ENCODE results near the gene CRYL1.
A peak's percentile ranks its signal among the peaks of the same experiment; 100 is the strongest.

CRYL1 gene

GRCh38 chr13:20497006-20497775 is 28.5 kb downstream of the CRYL1 start:
- DNase-seq (ENCODE audit: insufficient read length, low spot score) = no peak
- peak; percentile 93 for FAIRE-seq

DNA sequence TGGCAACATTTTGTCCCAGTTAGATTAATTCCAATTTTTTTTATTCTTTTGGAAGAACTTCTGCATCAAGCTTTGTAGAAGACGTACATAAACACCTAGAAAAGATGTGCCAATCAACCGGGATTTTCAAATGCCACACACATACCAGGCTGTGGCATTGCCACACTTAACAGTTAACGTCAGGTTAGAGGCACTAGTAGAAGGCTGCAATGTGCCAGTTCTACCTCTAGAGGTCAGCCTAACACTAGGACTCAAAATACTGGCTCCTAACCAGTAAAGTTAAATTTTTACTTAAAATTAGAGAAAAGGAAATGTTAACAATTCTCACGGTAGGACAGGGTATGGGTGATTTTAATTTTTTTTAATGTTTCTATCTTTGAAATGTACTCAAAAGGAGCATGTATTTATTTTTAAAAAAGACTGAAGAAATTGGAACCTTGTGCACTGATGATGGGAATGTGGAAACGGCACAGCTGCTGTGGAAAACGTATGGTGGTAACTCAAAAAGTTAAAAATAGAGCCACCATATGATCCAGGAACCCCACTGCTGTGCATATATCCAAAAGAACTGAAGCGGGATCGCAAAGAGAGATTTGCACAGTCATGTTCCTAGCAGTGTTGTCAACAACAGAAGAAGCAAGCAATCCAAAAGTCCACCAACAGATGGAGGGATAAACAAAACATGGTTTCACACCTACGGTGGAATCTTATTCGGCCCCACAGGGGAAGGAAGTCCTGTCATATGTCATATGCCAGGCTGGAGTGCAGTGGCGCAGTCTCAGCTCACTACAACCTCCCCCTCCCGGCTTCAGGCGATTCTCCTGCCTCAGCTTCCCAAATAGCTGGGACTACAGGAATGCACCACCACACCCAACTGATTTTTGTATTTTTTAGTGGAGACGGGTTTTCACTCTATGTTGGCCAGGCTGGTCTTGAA is 30.3 kb downstream of the CRYL1 start:
- FAIRE-seq (peak; percentile 58), DNase-seq (ENCODE audit: insufficient read length, low spot score) (peak; percentile 35)
- TF ChIP-seq SPI1 (IDR thresholded peaks at IDR 0.05; ENCODE audit: low read depth, low read length) = no peak
- TF ChIP-seq POLR2A (IDR thresholded peaks at IDR 0.05; ENCODE audit: low read depth, low read length) = no peak
- TF ChIP-seq TAF1 (IDR thresholded peaks at IDR 0.05; ENCODE audit: low read depth, low read length) = no peak
- TF ChIP-seq POU2F2 (IDR thresholded peaks at IDR 0.05; ENCODE audit: low read depth, low read length) = no peak
- TF ChIP-seq PAX5 (IDR thresholded peaks at IDR 0.05; ENCODE audit: insufficient read depth, low read length, severe bottlenecking) = no peak
- no peak for TF ChIP-seq POLR2AphosphoS5 (IDR thresholded peaks at IDR 0.05; ENCODE audit: low read depth, low read length)

More at GRCh38 chr13:20497006-20497775, 28.5 kb downstream of the CRYL1 start:
- TF ChIP-seq POLR2A (IDR thresholded peaks at IDR 0.05; ENCODE audit: low read depth, low read length) (no peak), SPI1 (IDR thresholded peaks at IDR 0.05; ENCODE audit: low read depth, low read length) (no peak), POLR2AphosphoS5 (IDR thresholded peaks at IDR 0.05; ENCODE audit: low read depth, low read length) (no peak), POU2F2 (IDR thresholded peaks at IDR 0.05; ENCODE audit: low read depth, low read length) (no peak), TAF1 (IDR thresholded peaks at IDR 0.05; ENCODE audit: low read depth, low read length) (no peak), PAX5 (IDR thresholded peaks at IDR 0.05; ENCODE audit: insufficient read depth, low read length, severe bottlenecking) (no peak)

DNA sequence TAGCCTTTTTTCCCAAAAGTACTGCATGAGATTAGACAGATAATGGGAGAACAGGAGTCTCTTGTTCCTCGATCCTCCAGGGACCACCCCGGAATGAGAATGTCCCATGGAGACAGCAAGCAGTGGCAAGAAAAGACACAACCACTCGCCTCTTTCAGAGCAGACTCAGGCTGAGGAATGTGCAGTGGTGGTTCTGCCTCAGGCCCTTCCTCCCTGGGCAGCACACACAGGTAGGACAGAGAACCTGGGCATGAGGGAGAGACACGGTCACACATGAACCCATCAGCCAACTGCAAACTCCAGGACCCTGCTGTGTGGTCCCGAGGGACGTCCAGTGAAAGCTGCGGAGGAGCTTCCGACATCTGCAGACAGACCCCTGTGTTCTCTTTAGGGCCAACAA is 31.0 kb downstream of the CRYL1 start:
- no peak for FAIRE-seq
- DNase-seq (ENCODE audit: insufficient read length, low spot score) = no peak
- TF ChIP-seq POLR2AphosphoS5 (IDR thresholded peaks at IDR 0.05; ENCODE audit: low read depth, low read length) (no peak), SPI1 (IDR thresholded peaks at IDR 0.05; ENCODE audit: low read depth, low read length) (no peak)

DNA sequence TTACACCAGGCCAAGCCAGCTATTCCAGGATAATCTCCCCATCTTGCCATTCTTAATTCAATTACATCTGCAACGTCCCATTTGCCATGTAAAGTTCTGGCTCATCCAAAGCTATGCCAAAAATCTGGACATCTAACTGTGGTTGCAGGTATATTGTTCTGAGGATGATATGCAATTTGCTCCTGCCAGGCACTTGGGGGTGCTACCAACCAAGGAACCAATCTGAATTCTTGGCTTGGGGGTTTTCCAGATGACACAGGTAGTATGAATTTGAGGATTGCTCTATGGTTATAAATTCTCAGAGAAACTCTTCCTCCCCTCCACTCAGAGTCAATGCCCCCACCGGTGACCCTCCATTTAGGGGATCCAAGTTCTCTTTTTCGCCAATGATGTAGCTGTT is 33.0 kb downstream of the CRYL1 start:
- TF ChIP-seq POLR2A (IDR thresholded peaks at IDR 0.05; ENCODE audit: low read depth, low read length) (no peak), SPI1 (IDR thresholded peaks at IDR 0.05; ENCODE audit: low read depth, low read length) (no peak), POLR2AphosphoS5 (IDR thresholded peaks at IDR 0.05; ENCODE audit: low read depth, low read length) (no peak), PAX5 (IDR thresholded peaks at IDR 0.05; ENCODE audit: insufficient read depth, low read length, severe bottlenecking) (no peak), POU2F2 (IDR thresholded peaks at IDR 0.05; ENCODE audit: low read depth, low read length) (no peak)
- no peak for DNase-seq (ENCODE audit: insufficient read length, low spot score)
- FAIRE-seq = no peak

GRCh38 chr13:20491926-20492435 is 33.7 kb downstream of the CRYL1 start:
- TF ChIP-seq POU2F2 (IDR thresholded peaks at IDR 0.05; ENCODE audit: low read depth, low read length) (no peak), POLR2A (IDR thresholded peaks at IDR 0.05; ENCODE audit: low read depth, low read length) (no peak), TAF1 (IDR thresholded peaks at IDR 0.05; ENCODE audit: low read depth, low read length) (no peak)
- no peak for DNase-seq (ENCODE audit: insufficient read length, low spot score)
- peak; percentile 13 for FAIRE-seq

DNA sequence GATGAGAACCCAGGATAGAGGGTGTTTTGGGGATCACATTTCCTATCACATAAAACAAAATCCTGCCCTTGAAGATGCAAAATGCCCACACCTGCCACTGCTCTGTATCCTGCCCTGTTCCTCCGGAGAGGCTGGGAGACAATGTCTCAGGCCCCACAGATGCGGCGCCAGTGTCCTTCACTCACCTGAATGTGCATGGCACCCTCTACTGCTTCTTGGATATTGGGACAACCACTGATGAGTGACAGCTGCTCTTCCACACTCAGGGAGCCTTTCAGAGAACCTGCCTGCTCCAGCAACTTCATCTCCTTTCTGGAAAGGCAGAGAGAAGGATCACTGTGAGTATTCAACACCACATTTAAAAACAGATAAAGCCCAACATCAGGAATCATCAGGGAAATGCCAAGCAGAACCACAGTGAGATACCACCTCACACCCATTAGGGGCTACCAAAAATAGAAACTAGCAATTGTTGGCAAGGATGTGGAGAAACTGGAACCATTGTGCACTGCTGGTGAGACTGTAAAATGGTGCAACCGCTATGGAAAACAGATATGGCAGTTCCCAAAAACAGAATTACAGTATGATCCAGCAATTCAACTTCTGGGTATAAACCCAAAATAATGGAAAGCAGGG is 36.4 kb downstream of the CRYL1 start:
- FAIRE-seq (no peak), DNase-seq (ENCODE audit: insufficient read length, low spot score) (no peak)
- TF ChIP-seq PAX5 (IDR thresholded peaks at IDR 0.05; ENCODE audit: insufficient read depth, low read length, severe bottlenecking) (no peak), TAF1 (IDR thresholded peaks at IDR 0.05; ENCODE audit: low read depth, low read length) (no peak), POU2F2 (IDR thresholded peaks at IDR 0.05; ENCODE audit: low read depth, low read length) (no peak), POLR2A (IDR thresholded peaks at IDR 0.05; ENCODE audit: low read depth, low read length) (no peak), POLR2AphosphoS5 (IDR thresholded peaks at IDR 0.05; ENCODE audit: low read depth, low read length) (no peak), SPI1 (IDR thresholded peaks at IDR 0.05; ENCODE audit: low read depth, low read length) (no peak)

GRCh38 chr13:20487927-20488326 is 37.7 kb downstream of the CRYL1 start:
- TF ChIP-seq POLR2AphosphoS5 (IDR thresholded peaks at IDR 0.05; ENCODE audit: low read depth, low read length) (no peak), SPI1 (IDR thresholded peaks at IDR 0.05; ENCODE audit: low read depth, low read length) (no peak), TAF1 (IDR thresholded peaks at IDR 0.05; ENCODE audit: low read depth, low read length) (no peak)
- FAIRE-seq = no peak
- no peak for DNase-seq (ENCODE audit: insufficient read length, low spot score)

- TF ChIP-seq POLR2A (IDR thresholded peaks at IDR 0.05; ENCODE audit: low read depth, low read length) (no peak), POLR2AphosphoS5 (IDR thresholded peaks at IDR 0.05; ENCODE audit: low read depth, low read length) (no peak), PAX5 (IDR thresholded peaks at IDR 0.05; ENCODE audit: insufficient read depth, low read length, severe bottlenecking) (no peak), TAF1 (IDR thresholded peaks at IDR 0.05; ENCODE audit: low read depth, low read length) (no peak), POU2F2 (IDR thresholded peaks at IDR 0.05; ENCODE audit: low read depth, low read length) (no peak), SPI1 (IDR thresholded peaks at IDR 0.05; ENCODE audit: low read depth, low read length) (no peak)
- no peak for DNase-seq (ENCODE audit: insufficient read length, low spot score)
- FAIRE-seq = no peak
Observed at GRCh38 chr13:20482787-20483186, 42.9 kb downstream of the CRYL1 start.

- no peak for DNase-seq (ENCODE audit: insufficient read length, low spot score)
- FAIRE-seq = no peak
- no peak for TF ChIP-seq PAX5 (IDR thresholded peaks at IDR 0.05; ENCODE audit: insufficient read depth, low read length, severe bottlenecking)
- TF ChIP-seq TAF1 (IDR thresholded peaks at IDR 0.05; ENCODE audit: low read depth, low read length) = no peak
- TF ChIP-seq POU2F2 (IDR thresholded peaks at IDR 0.05; ENCODE audit: low read depth, low read length) = no peak
- TF ChIP-seq SPI1 (IDR thresholded peaks at IDR 0.05; ENCODE audit: low read depth, low read length) = no peak
- no peak for TF ChIP-seq POLR2AphosphoS5 (IDR thresholded peaks at IDR 0.05; ENCODE audit: low read depth, low read length)
- TF ChIP-seq POLR2A (IDR thresholded peaks at IDR 0.05; ENCODE audit: low read depth, low read length) = no peak
Observed at GRCh38 chr13:20482275-20482761, 43.3 kb downstream of the CRYL1 start.
